ENCODE results near the gene PAPSS1.

The PAPSS1 gene

DNA sequence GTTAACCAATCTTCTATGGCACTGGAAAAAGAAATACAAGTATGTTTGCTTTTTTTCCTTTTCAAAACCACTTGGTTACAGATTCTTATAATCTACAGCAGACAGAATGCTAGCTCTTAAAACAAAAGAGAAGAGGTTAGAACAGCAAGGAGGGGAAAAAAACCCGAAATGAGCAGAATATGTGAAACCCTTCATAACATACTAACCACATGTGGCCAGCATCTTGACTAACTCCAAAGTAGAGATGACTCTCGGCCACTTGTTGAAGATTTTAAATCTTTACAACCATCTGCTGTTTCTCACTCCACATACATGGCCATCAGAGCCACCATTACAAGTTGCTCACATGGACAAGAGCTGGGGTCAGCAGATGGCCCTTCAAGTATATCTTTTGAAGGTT, 100.3 kb downstream of the PAPSS1 start:
- DNase-seq (ENCODE audit: low read depth in 2 of 2) = no peak
- TF ChIP-seq, protein P1, sequence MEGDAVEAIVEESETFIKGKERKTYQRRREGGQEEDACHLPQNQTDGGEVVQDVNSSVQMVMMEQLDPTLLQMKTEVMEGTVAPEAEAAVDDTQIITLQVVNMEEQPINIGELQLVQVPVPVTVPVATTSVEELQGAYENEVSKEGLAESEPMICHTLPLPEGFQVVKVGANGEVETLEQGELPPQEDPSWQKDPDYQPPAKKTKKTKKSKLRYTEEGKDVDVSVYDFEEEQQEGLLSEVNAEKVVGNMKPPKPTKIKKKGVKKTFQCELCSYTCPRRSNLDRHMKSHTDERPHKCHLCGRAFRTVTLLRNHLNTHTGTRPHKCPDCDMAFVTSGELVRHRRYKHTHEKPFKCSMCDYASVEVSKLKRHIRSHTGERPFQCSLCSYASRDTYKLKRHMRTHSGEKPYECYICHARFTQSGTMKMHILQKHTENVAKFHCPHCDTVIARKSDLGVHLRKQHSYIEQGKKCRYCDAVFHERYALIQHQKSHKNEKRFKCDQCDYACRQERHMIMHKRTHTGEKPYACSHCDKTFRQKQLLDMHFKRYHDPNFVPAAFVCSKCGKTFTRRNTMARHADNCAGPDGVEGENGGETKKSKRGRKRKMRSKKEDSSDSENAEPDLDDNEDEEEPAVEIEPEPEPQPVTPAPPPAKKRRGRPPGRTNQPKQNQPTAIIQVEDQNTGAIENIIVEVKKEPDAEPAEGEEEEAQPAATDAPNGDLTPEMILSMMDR (IDR thresholded peaks at IDR 0.05; ENCODE audit: low read depth, low read length) = no peak
- no peak overlapping the region for H3K4me3 ChIP-seq (replicated peaks in 1 of 2; ENCODE audit: low read depth in 2 of 2, low read length in 2 of 2)

DNA sequence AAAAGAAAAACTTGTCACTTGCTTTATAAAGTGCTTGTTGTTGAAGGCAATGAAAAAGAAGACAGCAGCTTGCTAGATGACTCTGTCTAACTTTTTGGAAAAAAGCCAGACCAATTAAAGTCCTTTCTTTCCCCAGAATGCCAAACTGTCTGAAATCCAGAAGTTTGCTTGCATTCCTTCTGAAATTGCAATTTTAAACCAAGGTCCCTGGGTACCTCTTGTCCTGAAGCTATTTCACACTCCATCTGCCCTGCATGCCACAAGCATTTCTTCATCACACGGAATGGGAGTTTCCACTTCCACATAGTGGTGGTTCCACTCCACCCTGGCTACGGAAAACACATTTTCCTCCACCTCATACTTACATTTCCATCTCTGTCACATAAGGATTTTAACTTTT, 101.0 kb downstream of the PAPSS1 start:
- DNase-seq (ENCODE audit: low read depth in 2 of 2) = peak; percentile 83 to 90
- H3K4me3 ChIP-seq (replicated peaks in 1 of 2; ENCODE audit: low read depth in 2 of 2, low read length in 2 of 2) = no peak overlapping the region
- TF ChIP-seq, protein P1 (IDR thresholded peaks at IDR 0.05; ENCODE audit: low read depth, low read length) = no peak

DNA sequence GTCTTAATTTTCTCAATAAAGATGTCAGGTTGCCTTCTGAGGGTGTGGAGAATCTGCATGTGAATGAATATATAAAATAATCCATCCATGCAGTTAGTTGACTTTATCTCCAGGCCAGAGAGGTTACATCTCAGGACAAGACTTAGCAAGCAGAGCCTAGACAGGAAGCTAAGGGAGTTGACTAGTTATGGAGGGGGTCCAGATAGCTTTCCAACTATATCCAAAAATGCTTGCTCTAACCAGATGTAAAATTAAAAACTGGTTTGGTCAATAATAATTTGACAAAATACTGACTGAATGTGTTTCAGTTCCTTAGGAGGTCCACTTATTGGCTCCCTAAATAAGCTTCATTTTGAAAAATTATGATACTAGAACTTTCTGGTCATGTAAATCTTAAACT, 101.4 kb downstream of the PAPSS1 start:
- TF ChIP-seq, protein P1 (IDR thresholded peaks at IDR 0.05; ENCODE audit: low read depth, low read length) = no peak
- no peak for DNase-seq (ENCODE audit: low read depth in 2 of 2)
- H3K4me3 ChIP-seq (replicated peaks in 1 of 2; ENCODE audit: low read depth in 2 of 2, low read length in 2 of 2) = no peak overlapping the region

DNA sequence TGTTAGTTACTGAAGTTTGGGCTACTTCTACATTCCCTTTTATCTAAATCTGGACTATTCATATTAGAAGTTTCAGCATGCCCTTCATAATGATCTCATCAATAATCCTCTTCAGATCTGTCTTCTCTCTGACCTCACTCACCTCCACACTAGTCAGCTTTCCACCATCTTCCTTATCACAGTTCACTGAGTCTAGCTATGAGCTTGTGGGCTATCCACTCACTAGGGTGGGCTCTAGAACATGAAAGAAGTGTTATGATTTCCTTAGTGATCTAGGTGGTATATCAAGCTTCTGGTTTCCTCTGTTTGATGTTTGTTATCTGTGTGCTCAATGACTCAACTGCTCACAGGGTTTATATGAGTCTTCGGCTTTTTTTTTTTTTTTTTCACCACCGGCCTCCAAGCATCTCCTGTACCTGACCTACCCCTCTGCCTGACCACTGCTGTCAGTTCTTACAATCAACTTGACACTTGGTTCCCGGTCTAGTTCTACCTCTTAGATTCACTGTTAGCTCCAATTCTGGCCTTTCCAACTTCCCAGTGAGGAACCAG, 103.1 kb downstream of the PAPSS1 start:
- TF ChIP-seq, protein P1 (IDR thresholded peaks at IDR 0.05; ENCODE audit: low read depth, low read length) = no peak
- no peak overlapping the region for H3K4me3 ChIP-seq (replicated peaks in 1 of 2; ENCODE audit: low read depth in 2 of 2, low read length in 2 of 2)
- DNase-seq (ENCODE audit: low read depth in 2 of 2) = no peak

DNA sequence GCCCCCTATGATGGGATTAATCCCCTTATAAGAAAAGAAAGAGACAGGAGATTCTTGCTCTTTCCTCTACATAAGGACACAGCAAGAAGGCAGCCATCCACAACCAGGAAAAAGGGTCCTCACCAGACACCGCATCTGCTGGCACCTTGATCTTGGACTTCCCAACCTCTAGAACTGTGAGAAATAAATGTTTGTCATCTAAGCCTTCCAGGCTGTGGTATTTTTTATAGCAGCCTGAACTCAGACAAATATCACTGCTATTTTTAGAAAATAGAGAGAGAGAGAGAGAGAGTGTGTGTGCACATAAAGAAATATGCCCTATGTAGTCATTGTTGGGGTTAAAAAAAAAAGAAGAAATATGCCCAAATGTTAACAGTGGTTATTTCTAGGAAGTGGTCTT, 104.2 kb downstream of the PAPSS1 start:
- peak in 1 of 2 donors; percentile 13 for DNase-seq (ENCODE audit: low read depth in 2 of 2)
- no peak overlapping the region for H3K4me3 ChIP-seq (replicated peaks in 1 of 2; ENCODE audit: low read depth in 2 of 2, low read length in 2 of 2)
- TF ChIP-seq, protein P1 (IDR thresholded peaks at IDR 0.05; ENCODE audit: low read depth, low read length) = no peak

DNA sequence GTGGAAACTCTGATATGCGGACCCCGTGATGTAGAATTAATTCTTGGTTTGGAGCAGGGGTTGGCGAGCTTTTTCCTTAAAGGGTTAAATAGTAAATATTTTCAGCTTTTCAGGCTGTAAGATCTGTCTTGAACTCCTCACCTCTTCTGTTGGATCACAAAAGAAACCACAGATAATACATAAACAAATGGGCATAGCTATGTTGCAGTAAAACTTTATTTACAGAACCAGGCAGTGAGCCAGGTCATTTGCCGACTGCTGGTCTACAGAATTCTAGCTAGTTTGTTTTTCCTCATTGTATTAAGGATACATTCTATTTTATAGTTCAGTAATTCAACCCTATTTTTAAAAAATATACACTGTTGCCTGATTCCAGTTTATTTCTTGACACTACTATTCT, 116.6 kb downstream of the PAPSS1 start:
- DNase-seq (ENCODE audit: low read depth in 2 of 2) = no peak
- TF ChIP-seq, protein P1 (IDR thresholded peaks at IDR 0.05; ENCODE audit: low read depth, low read length) = no peak
- no peak overlapping the region for H3K4me3 ChIP-seq (replicated peaks in 1 of 2; ENCODE audit: low read depth in 2 of 2, low read length in 2 of 2)

DNA sequence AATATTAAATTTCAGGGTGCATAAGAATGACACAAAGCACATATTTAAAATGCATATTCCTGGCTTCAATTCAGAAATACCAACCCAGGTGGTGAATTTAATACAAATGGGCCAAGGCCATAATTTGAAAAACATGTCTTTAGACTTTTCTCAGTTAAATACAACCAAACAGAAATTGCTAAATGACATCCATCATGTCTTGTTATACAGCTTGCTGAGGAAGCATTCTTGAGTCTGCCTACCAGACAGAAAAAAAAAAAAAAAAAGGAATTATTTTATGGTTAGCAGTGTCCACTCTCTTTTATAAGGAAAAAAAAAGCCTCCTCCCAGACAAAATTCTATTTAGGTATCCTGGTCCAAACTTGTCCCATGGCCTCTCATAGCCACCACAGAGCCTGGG, 119.1 kb downstream of the PAPSS1 start:
- H3K4me3 ChIP-seq (replicated peaks in 1 of 2; ENCODE audit: low read depth in 2 of 2, low read length in 2 of 2) = no peak overlapping the region
- no peak for DNase-seq (ENCODE audit: low read depth in 2 of 2)
- TF ChIP-seq, protein P1 (IDR thresholded peaks at IDR 0.05; ENCODE audit: low read depth, low read length) = no peak
